ENCODE measurements around the gene RNF111.
"Not testable (repeated sequence)": the region's sequence is repeated elsewhere in the genome, so short reads cannot be mapped to it uniquely, and the experiment has no call there.

RNF111 gene

GRCh38 chr15:59000251-59000650 lies 12.8 kb downstream of the RNF111 start:
- DNase-seq (ENCODE audit: low read depth, low spot score): not testable (repeated sequence)

GRCh38 chr15:59001946-59002345 lies 14.5 kb downstream of the RNF111 start:
- no peak for DNase-seq (ENCODE audit: low read depth, low spot score)

- no peak for DNase-seq (ENCODE audit: low read depth, low spot score)
These were observed 15.0 kb downstream of the RNF111 start for GRCh38 chr15:59002418-59002859.

GRCh38 chr15:59005579-59005978 lies 18.1 kb downstream of the RNF111 start:
- DNase-seq (ENCODE audit: low read depth, low spot score): no peak

- DNase-seq (ENCODE audit: low read depth, low spot score): no peak
These were observed 20.6 kb downstream of the RNF111 start for GRCh38 chr15:59008086-59008485.

- DNase-seq (ENCODE audit: low read depth, low spot score): no peak
These were observed 23.9 kb downstream of the RNF111 start for GRCh38 chr15:59011262-59011952.

- no peak for DNase-seq (ENCODE audit: low read depth, low spot score)
These were observed 25.9 kb downstream of the RNF111 start for GRCh38 chr15:59013246-59013873.

- DNase-seq (ENCODE audit: low read depth, low spot score): no peak
These were observed 26.6 kb downstream of the RNF111 start for GRCh38 chr15:59014068-59014467.

GRCh38 chr15:59017449-59017848 lies 30.0 kb downstream of the RNF111 start:
- no peak for DNase-seq (ENCODE audit: low read depth, low spot score)

GRCh38 chr15:59018833-59019232 lies 31.4 kb downstream of the RNF111 start:
- no peak for DNase-seq (ENCODE audit: low read depth, low spot score)

- no peak for DNase-seq (ENCODE audit: low read depth, low spot score)
These were observed 32.9 kb downstream of the RNF111 start for GRCh38 chr15:59020322-59020721.

GRCh38 chr15:59022188-59022587 lies 34.7 kb downstream of the RNF111 start:
- DNase-seq (ENCODE audit: low read depth, low spot score): no peak

- no peak for DNase-seq (ENCODE audit: low read depth, low spot score)
These were observed 38.7 kb downstream of the RNF111 start for GRCh38 chr15:59026207-59026606.

- DNase-seq (ENCODE audit: low read depth, low spot score): no peak
These were observed 41.0 kb downstream of the RNF111 start for GRCh38 chr15:59028387-59028955.

- no peak for DNase-seq (ENCODE audit: low read depth, low spot score)
These were observed 42.1 kb downstream of the RNF111 start for GRCh38 chr15:59029554-59029953.

GRCh38 chr15:59035201-59035600 lies 47.7 kb downstream of the RNF111 start:
- no peak for DNase-seq (ENCODE audit: low read depth, low spot score)

GRCh38 chr15:59039225-59039624 lies 51.8 kb downstream of the RNF111 start:
- no peak for DNase-seq (ENCODE audit: low read depth, low spot score)

- no peak for DNase-seq (ENCODE audit: low read depth, low spot score)
These were observed 54.6 kb downstream of the RNF111 start for GRCh38 chr15:59042041-59042440.

- DNase-seq (ENCODE audit: low read depth, low spot score): no peak
These were observed 61.4 kb downstream of the RNF111 start for GRCh38 chr15:59048897-59049296.

GRCh38 chr15:59051873-59052861 lies 64.7 kb downstream of the RNF111 start:
- no peak for DNase-seq (ENCODE audit: low read depth, low spot score)

- no peak for DNase-seq (ENCODE audit: low read depth, low spot score)
These were observed 65.5 kb downstream of the RNF111 start for GRCh38 chr15:59052915-59053407.

GRCh38 chr15:59053482-59053881 lies 66.0 kb downstream of the RNF111 start:
- no peak for DNase-seq (ENCODE audit: low read depth, low spot score)
